ENCODE data around the gene TMIE. TPM values are rescaled to one million over a fixed set of nuclear protein-coding genes. Genes with fewer than 3 reads are reported as not detected.
A peak's percentile ranks its signal among the peaks of the same experiment; 100 is the strongest.

The TMIE gene
- total and polyA plus RNA-seq, 10 of the 15 experiments (the other 5 are each of a cell fraction or from before 2014, with no cell fraction given): not detected

- TF ChIP-seq BRCA1 (IDR thresholded peaks at IDR 0.05; ENCODE audit: low read depth, low read length) (no peak), POU2F2 (IDR thresholded peaks at IDR 0.05; ENCODE audit: borderline replicate concordance, low read depth, low read length) (no peak)
Measured at GRCh38 chr3:46716461-46717441, 15.6 kb downstream of the TMIE start (continued).

- SMC1A ChIA-PET (ENCODE audit: uncharacterized antibody, unreplicated experiment): no interaction called here
- Histone ChIP-seq H3K9me3 (replicated peaks; ENCODE audit: control insufficient read depth, insufficient read depth, low read length) (no peaks in the 10 kb centered on the region), H3K36me3 (ENCODE audit: control insufficient read depth in 2 of 2, insufficient read depth in 2 of 2, low read length in 1 of 2) (no peaks in the 10 kb centered on the region), H3K27me3 (replicated peaks in 1 of 2; ENCODE audit: control insufficient read depth in 2 of 2, insufficient read depth in 2 of 2, low read length in 1 of 2) (no peaks in the 10 kb centered on the region), H3K4me3 (no peak within 1 kb of the TSS), H3K79me2 (ENCODE audit: control insufficient read depth, insufficient read depth, low read length) (no peaks in the 10 kb centered on the region), H3K9ac (ENCODE audit: control insufficient read depth, insufficient read depth, low read length) (no peak within 1 kb of the TSS), H2AFZ (ENCODE audit: control insufficient read depth, low read depth, low read length) (no peak within 1 kb of the TSS), H4K20me1 (ENCODE audit: control insufficient read depth, insufficient read depth) (no peaks in the 10 kb centered on the region), H3K27ac (ENCODE audit: control insufficient read depth, insufficient read depth) (no peak within 1 kb of the TSS), H3K4me2 (ENCODE audit: control insufficient read depth, insufficient read depth) (no peak within 1 kb of the TSS), H3K4me1 (ENCODE audit: control insufficient read depth, insufficient read depth, low read length) (peaks cover 13% of the 10 kb centered on the region)
- BruUV-seq (replicated peaks): no TSS peak
- TF ChIP-seq IRF5 (IDR thresholded peaks at IDR 0.05; ENCODE audit: borderline replicate concordance): no peak
- no peak for TF ChIP-seq E4F1 (IDR thresholded peaks at IDR 0.05; ENCODE audit: borderline replicate concordance, partially characterized antibody)
- TF ChIP-seq ZBTB33 (IDR thresholded peaks at IDR 0.05): 0 out of 2 replicates have a peak, but pooled peaks have one; percentile 41
- peak in 1 of 3 experiments; percentile 42; a peak in 2 of 6 replicates for TF ChIP-seq CTCF (IDR thresholded peaks at IDR 0.05 in 2 of 3, conservative IDR thresholded peaks at IDR 0.05 in 1 of 3; ENCODE audit: control insufficient read depth in 2 of 3, extremely low read depth in 1 of 3, insufficient read depth in 1 of 3, low read depth in 3 of 3, low read length in 3 of 3)
- RAD21 ChIA-PET (ENCODE audit: unreplicated experiment): no interaction called here
- intact Hi-C loops (cut with micrococcal nuclease; ENCODE audit: unreplicated experiment) (no loop called here), in situ Hi-C loops (cut with MboI) (loop anchor here (10.0 kb wide), 1 partner anchor 657 kb away; no protein-coding TSS in a partner anchor)
- FAIRE-seq (no peak), ATAC-seq (no peak), DNase-seq (ENCODE audit: low read depth, low spot score) (no peak)
- 67% methylated on average over 47 of the region's 61 CpGs for WGBS (ENCODE audit: insufficient coverage, insufficient replicate concordance, low lambda C conversion rate, missing lambda C conversion rate)
- CTCF ChIA-PET: interaction anchor here (0.9 kb wide), 1 partner anchor 9 kb away, joined by 3 read pairs; no protein-coding TSS in a partner anchor
- POLR2A ChIA-PET: no interaction called here
Measured at GRCh38 chr3:46717447-46718231, 16.4 kb downstream of the TMIE start, which contains the start of gene PRSS50. TSS of gene PRSS50 (minus strand) at chr3:46717869. CDS start at chr3:46717824, 45 bp downstream.

All from GM12878 (cell line).